ENCODE measurements around the gene ARSD.
"Not testable (repeated sequence)": the region's sequence is repeated elsewhere in the genome, so short reads cannot be mapped to it uniquely, and the experiment has no call there.

Gene ARSD

GRCh38 chrX:2892816-2893215, 36.3 kb downstream of the ARSD start:
- DNase-seq (ENCODE audit: low read depth), result no peak

GRCh38 chrX:2890536-2891460, 38.3 kb downstream of the ARSD start:
- not testable (repeated sequence) for DNase-seq (ENCODE audit: low read depth)

- not testable (repeated sequence) for DNase-seq (ENCODE audit: low read depth)
Observed at GRCh38 chrX:2889706-2890490, 39.2 kb downstream of the ARSD start.

- DNase-seq (ENCODE audit: low read depth), result no peak
Observed at GRCh38 chrX:2889045-2889605, 40.0 kb downstream of the ARSD start.

GRCh38 chrX:2888309-2888708, 40.8 kb downstream of the ARSD start:
- no peak for DNase-seq (ENCODE audit: low read depth)

GRCh38 chrX:2883770-2884169, 45.4 kb downstream of the ARSD start:
- DNase-seq (ENCODE audit: low read depth), result no peak

- no peak for DNase-seq (ENCODE audit: low read depth)
Observed at GRCh38 chrX:2879670-2880069, 49.5 kb downstream of the ARSD start.

- DNase-seq (ENCODE audit: low read depth), result no peak
Observed at GRCh38 chrX:2878563-2878962, 50.6 kb downstream of the ARSD start.

GRCh38 chrX:2875798-2876399, 53.2 kb downstream of the ARSD start:
- peak; percentile 4 for DNase-seq (ENCODE audit: low read depth)

GRCh38 chrX:2875136-2875481, 54.0 kb downstream of the ARSD start:
- DNase-seq (ENCODE audit: low read depth), result no peak

GRCh38 chrX:2874222-2875135, 54.7 kb downstream of the ARSD start:
- no peak for DNase-seq (ENCODE audit: low read depth)

- DNase-seq (ENCODE audit: low read depth), result no peak
Observed at GRCh38 chrX:2872671-2873277, 56.4 kb downstream of the ARSD start.

- no peak for DNase-seq (ENCODE audit: low read depth)
Observed at GRCh38 chrX:2871831-2872230, 57.3 kb downstream of the ARSD start.

- DNase-seq (ENCODE audit: low read depth), result no peak
Observed at GRCh38 chrX:2870650-2871049, 58.5 kb downstream of the ARSD start.

GRCh38 chrX:2867206-2867605, 61.9 kb downstream of the ARSD start:
- DNase-seq (ENCODE audit: low read depth), result no peak

- no peak for DNase-seq (ENCODE audit: low read depth)
Observed at GRCh38 chrX:2863646-2864045, 65.5 kb downstream of the ARSD start.

GRCh38 chrX:2862404-2862803, 66.7 kb downstream of the ARSD start:
- DNase-seq (ENCODE audit: low read depth), result no peak

- no peak for DNase-seq (ENCODE audit: low read depth)
Observed at GRCh38 chrX:2859197-2859797, 69.8 kb downstream of the ARSD start.

- no peak for DNase-seq (ENCODE audit: low read depth)
Observed at GRCh38 chrX:2857566-2857965, 71.6 kb downstream of the ARSD start.

GRCh38 chrX:2855761-2856160, 73.4 kb downstream of the ARSD start:
- DNase-seq (ENCODE audit: low read depth), result no peak

- DNase-seq (ENCODE audit: low read depth), result no peak
Observed at GRCh38 chrX:2854918-2855317, 74.2 kb downstream of the ARSD start.

All from GM04504 (cell line).